Tibial nerve (tissue), 4 donors: ENCODE results near the gene PIGBOS1. TPM values are rescaled to one million over a fixed set of nuclear protein-coding genes. Genes with fewer than 3 reads are reported as not detected.

Experiments
- DNase-seq, 2 donors: peaks; one replicate each; pipeline ENCODE4 v3.0.0-alpha.2; 2019; ENCODE audit warnings: low spot score in 2 of 2
- H3K27ac ChIP-seq, 4 donors: fragments of 200-600 bp; sonication (generic) in 3 of 4; one replicate each; pipeline ENCODE4 v1.5.1; 2017 to 2019; ENCODE audit warnings: mild to moderate bottlenecking in 1 of 4
- H3K27me3 ChIP-seq, 2 donors: fragments of 200-600 bp; sonication (generic) in 1 of 2; one replicate each; pipeline versions ENCODE4 v1.5.1 to v1.6.0; 2017 to 2019
- H3K36me3 ChIP-seq, 3 donors: fragments of 200-600 bp; sonication (generic); one replicate each; pipeline ENCODE4 v1.5.1; 2018 to 2019
- H3K4me1 ChIP-seq, 4 donors: fragments of 200-600 bp; sonication (generic) in 3 of 4; one replicate each; pipeline ENCODE4 v1.5.1; 2017 to 2019
- H3K4me3 ChIP-seq, 4 donors: fragments of 200-600 bp; sonication (generic) in 3 of 4; one replicate each; pipeline ENCODE4 v1.5.1; 2017 to 2019; ENCODE audit warnings: mild to moderate bottlenecking in 1 of 4, moderate library complexity in 1 of 4
- H3K9me3 ChIP-seq, 4 donors: fragments of 200-600 bp; sonication (generic) in 3 of 4; one replicate each; pipeline ENCODE4 v1.5.1; 2017 to 2019
- CTCF ChIP-seq, 5 experiments: fragments of 200-600 bp in 3 of 5; fragments of 450-650 bp in 2 of 5; sonication (generic) in 3 of 5; IDR thresholded peaks; one replicate each; pipeline ENCODE4 v1.5.1; 2016 to 2019; ENCODE audit warnings: antibody characterized with exemption in 5 of 5, mild to moderate bottlenecking in 3 of 5, moderate library complexity in 2 of 5
- EP300 ChIP-seq, 2 donors: sonication (generic); formaldehyde crosslinking; IDR thresholded peaks; one replicate each; pipeline ENCODE4 v1.6.1; 2017; ENCODE audit warnings: antibody characterized with exemption in 2 of 2, mild to moderate bottlenecking in 1 of 2
- POLR2A ChIP-seq, 2 donors: fragments of 450-650 bp; IDR thresholded peaks; one replicate each; pipeline ENCODE4 v1.6.1; 2017; ENCODE audit warnings: antibody characterized with exemption in 2 of 2, mild to moderate bottlenecking in 2 of 2, moderate library complexity in 2 of 2
- WGBS, 2 donors: methylation state at CpG; one replicate each; pipeline ENCODE4 v1.1.5; 2018; 5-methylcytosine and 5-hydroxymethylcytosine counted together
- total RNA-seq, 4 donors: library from RNA; depleted of rRNA; stranded (reverse); fragments of >200 nt; gene quantifications; one replicate each; pipeline ENCODE4 v1.1.0, GENCODE V29; 2016

PIGBOS1 gene
- total RNA-seq, 4 donors from 2014 or later = 7.9 to 35.8 (median 16.5) TPM

DNA sequence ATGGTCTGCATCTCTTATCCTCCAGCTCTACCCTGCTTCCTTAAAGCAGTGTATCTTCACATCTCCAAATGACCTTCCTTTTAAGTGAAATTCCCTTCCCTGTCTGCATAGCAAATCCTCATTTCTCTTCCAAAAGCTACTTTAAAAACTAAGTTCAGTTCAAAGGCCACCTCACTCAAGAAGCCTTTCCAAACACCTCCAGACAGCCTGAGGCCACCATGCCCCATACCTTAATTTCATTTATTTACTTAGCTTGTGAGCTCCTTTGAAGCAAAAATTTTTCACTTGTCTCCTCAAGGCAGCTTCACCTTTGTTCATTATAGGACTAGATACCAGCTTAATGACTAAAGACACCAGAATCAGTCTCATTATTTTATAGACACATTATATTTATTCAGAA, 39.5 kb upstream of the PIGBOS1 start:
- Histone ChIP-seq H3K27ac (no peak overlapping the region), H3K36me3 (peaks cover 0 to 69% (median 9%) of the 10 kb centered on the region in 3 donors), H3K27me3 (no peaks in the 10 kb centered on the region), H3K9me3 (no peaks in the 10 kb centered on the region), H3K4me3 (no peak overlapping the region), H3K4me1 (no peaks in the 10 kb centered on the region)
- TF ChIP-seq CTCF (IDR thresholded peaks at IDR 0.05) = no peak
- no peak for TF ChIP-seq EP300 (IDR thresholded peaks at IDR 0.05)
- TF ChIP-seq POLR2A (IDR thresholded peaks at IDR 0.05) = no peak
- no peak for DNase-seq

DNA sequence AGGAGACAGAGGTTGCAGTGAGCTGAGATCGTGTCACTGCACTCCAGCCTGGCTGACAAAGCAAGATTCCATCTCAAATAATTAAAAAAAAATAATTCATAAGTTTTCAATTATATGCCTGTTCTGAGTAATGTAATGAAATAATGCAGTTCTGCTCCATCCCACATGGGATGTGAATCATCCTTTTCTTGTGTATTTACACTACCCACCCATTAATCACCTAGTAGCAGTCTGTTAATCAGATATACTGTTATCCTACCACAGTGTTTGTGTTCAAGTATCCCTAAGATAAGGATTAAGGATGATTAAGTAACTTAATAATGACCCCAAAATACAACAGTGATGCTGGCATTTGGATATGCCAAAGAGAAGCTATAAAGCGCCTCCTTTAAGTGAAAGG, 38.9 kb upstream of the PIGBOS1 start:
- WGBS, 2 donors = 92 to 94% methylated on average over 2 of the region's 2 CpGs

DNA sequence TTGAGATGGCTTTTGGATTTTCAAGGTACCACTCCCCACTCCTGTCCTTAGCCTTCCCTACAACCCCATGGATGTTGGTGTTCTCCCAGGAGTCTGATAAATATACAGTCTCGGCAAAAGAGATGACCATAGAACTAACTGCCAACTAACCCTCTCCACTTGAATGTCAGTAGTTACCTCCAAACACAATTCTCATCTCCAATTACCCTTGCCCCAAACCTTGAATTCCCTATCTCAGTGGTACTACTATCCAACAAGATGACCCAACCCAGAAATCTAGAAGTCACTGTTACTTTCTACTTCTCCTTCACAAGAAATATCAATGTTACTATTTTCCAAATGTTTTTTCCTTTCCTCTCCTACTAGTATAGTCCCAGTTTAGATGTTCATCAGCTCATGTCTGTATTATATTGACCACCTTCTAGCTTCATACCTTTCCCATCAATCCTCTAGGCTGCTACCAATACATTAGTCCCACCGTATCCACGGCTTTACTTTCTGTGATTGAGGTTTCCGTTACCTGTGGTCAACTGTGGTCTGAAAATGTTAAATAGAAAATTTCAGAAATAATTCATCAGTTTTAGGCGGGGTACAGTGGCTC, 38.2 kb upstream of the PIGBOS1 start:
- Histone ChIP-seq H3K4me3 (no peak overlapping the region), H3K9me3 (no peaks in the 10 kb centered on the region), H3K36me3 (peaks cover 0 to 68% (median under 1%) of the 10 kb centered on the region in 3 donors), H3K4me1 (no peaks in the 10 kb centered on the region), H3K27ac (no peak overlapping the region), H3K27me3 (no peaks in the 10 kb centered on the region)
- 96 to 98% methylated on average over 5 of the region's 5 CpGs for WGBS, 2 donors
- no peak for TF ChIP-seq CTCF (IDR thresholded peaks at IDR 0.05)
- no peak for TF ChIP-seq EP300 (IDR thresholded peaks at IDR 0.05)
- TF ChIP-seq POLR2A (IDR thresholded peaks at IDR 0.05) = no peak
- no peak for DNase-seq

More for the DNA sequence above, 38.9 kb upstream of the PIGBOS1 start:
- no peak overlapping the region for H3K4me3 ChIP-seq
- no peaks in the 10 kb centered on the region for H3K9me3 ChIP-seq
- peaks cover 0 to 67% (median 8%) of the 10 kb centered on the region in 3 donors for H3K36me3 ChIP-seq
- no peaks in the 10 kb centered on the region for H3K4me1 ChIP-seq
- no peak overlapping the region for H3K27ac ChIP-seq
- H3K27me3 ChIP-seq = no peaks in the 10 kb centered on the region
- DNase-seq = no peak
- TF ChIP-seq CTCF (IDR thresholded peaks at IDR 0.05) (no peak), POLR2A (IDR thresholded peaks at IDR 0.05) (no peak), EP300 (IDR thresholded peaks at IDR 0.05) (no peak)

- Histone ChIP-seq H3K4me3 (no peak overlapping the region), H3K36me3 (peaks cover 0 to 58% (median 0%) of the 10 kb centered on the region in 3 donors), H3K27me3 (no peaks in the 10 kb centered on the region), H3K4me1 (no peaks in the 10 kb centered on the region), H3K9me3 (no peaks in the 10 kb centered on the region), H3K27ac (no peak overlapping the region)
- DNase-seq = no peak
- TF ChIP-seq POLR2A (IDR thresholded peaks at IDR 0.05) (no peak), EP300 (IDR thresholded peaks at IDR 0.05) (no peak), CTCF (IDR thresholded peaks at IDR 0.05) (no peak)
- WGBS, 2 donors = 71 to 76% methylated on average over 2 of the region's 2 CpGs
Measured at GRCh38 chr15:55353025-55353424, 34.1 kb upstream of the PIGBOS1 start.

- peaks cover 0 to 2% (median 0%) of the 10 kb centered on the region in 4 donors for H3K4me1 ChIP-seq
- H3K27ac ChIP-seq = no peak overlapping the region
- no peak for TF ChIP-seq POLR2A (IDR thresholded peaks at IDR 0.05)
- no peak for TF ChIP-seq EP300 (IDR thresholded peaks at IDR 0.05)
- TF ChIP-seq CTCF (IDR thresholded peaks at IDR 0.05) = no peak
- 98 to 99% methylated on average over 2 of the region's 2 CpGs for WGBS, 2 donors
- no peak overlapping the region for H3K4me3 ChIP-seq
- H3K9me3 ChIP-seq = no peaks in the 10 kb centered on the region
- H3K36me3 ChIP-seq = peaks cover 0 to 30% (median 0%) of the 10 kb centered on the region in 3 donors
- no peak for DNase-seq
- no peaks in the 10 kb centered on the region for H3K27me3 ChIP-seq
Measured at GRCh38 chr15:55349282-55349681, 30.4 kb upstream of the PIGBOS1 start.
